Measurements from ENCODE around the gene GPX2. TPM values are rescaled to one million over a fixed set of nuclear protein-coding genes. Genes with fewer than 3 reads are reported as not detected.

Gene GPX2
- total and polyA plus RNA-seq, 2 of the 8 experiments (the other 6 are each of a cell fraction or from before 2014, with no cell fraction given) = 0.30 to 0.89 TPM

- CTCF ChIA-PET (ENCODE audit: partially characterized antibody) = interaction anchor here (0.6 to 3.4 kb wide), 11 partner anchors 10 to 70 kb away, joined by 3 to 25 read pairs (median 4); no protein-coding TSS in a partner anchor
These were observed 8.7 kb upstream of the GPX2 start for GRCh38 chr14:64951291-64951690.

More at GRCh38 chr14:64951291-64951690, 8.7 kb upstream of the GPX2 start:
- Histone ChIP-seq H3K4me1 (replicated peaks in 1 of 4; ENCODE audit: control insufficient read depth in 3 of 4, insufficient read depth in 4 of 4, low read length in 3 of 4) (peaks cover 5 to 14% (median 10%) of the 10 kb centered on the region in 4 experiments; a peak in 5 of 7 replicates), H2AFZ (ENCODE audit: low read length) (no peak overlapping the region), H3K23ac (ENCODE audit: insufficient read length) (no peak overlapping the region), H3K79me2 (ENCODE audit: control insufficient read depth in 1 of 2, insufficient read depth in 2 of 2, low read length in 2 of 2) (no peaks in the 10 kb centered on the region), H4K8ac (ENCODE audit: extremely low read depth, insufficient read depth, low read length) (no peak overlapping the region), H4K5ac (ENCODE audit: insufficient read length, low read depth, low read length) (no peak overlapping the region), H4K20me1 (replicated peaks in 1 of 2; ENCODE audit: control insufficient read depth in 1 of 2, insufficient read depth in 2 of 2, low read length in 2 of 2) (peaks cover 0 to 2% of the 10 kb centered on the region in 2 experiments), H3K56ac (replicated peaks; ENCODE audit: insufficient read length, low read depth, low read length) (no peak overlapping the region), H3K14ac (ENCODE audit: insufficient read length) (no peak overlapping the region), H3K23me2 (ENCODE audit: low read depth, low read length) (no peaks in the 10 kb centered on the region), H2BK20ac (ENCODE audit: low read length) (no peak overlapping the region), H3K9ac (replicated peaks in 1 of 4; ENCODE audit: extremely low read depth in 1 of 4, low read depth in 3 of 4, low read length in 3 of 4) (peak overlapping the region in 1 of 4 experiments; percentile 45; a peak in 2 of 7 replicates), H4K91ac (replicated peaks; ENCODE audit: insufficient read length, low read length) (no peak overlapping the region), H3K18ac (ENCODE audit: extremely low read depth, low read length) (no peak overlapping the region), H3K36me3 (ENCODE audit: control insufficient read depth in 2 of 4, insufficient read depth in 4 of 4, low read length in 3 of 4) (peaks cover 5 to 34% (median 12%) of the 10 kb centered on the region in 4 experiments; a peak in 4 of 8 replicates), H3K4me2 (ENCODE audit: insufficient read depth in 1 of 2, low read depth in 2 of 2, low read length in 2 of 2) (no peak overlapping the region), H3K27ac (ENCODE audit: low read depth, low read length) (no peak overlapping the region), H3K9me3 (ENCODE audit: insufficient read depth in 2 of 2, low read depth in 1 of 2, low read length in 1 of 2) (no peaks in the 10 kb centered on the region), H2BK12ac (ENCODE audit: low read depth, low read length) (no peak overlapping the region), H2BK120ac (replicated peaks; ENCODE audit: low read depth, low read length) (no peak overlapping the region), H3K27me3 (replicated peaks in 1 of 4; ENCODE audit: control insufficient read depth in 3 of 4, extremely low read depth in 1 of 4, insufficient read depth in 3 of 4, low read length in 3 of 4) (no peaks in the 10 kb centered on the region), H3K79me1 (ENCODE audit: low read depth, low read length) (no peaks in the 10 kb centered on the region), H3K4ac (replicated peaks; ENCODE audit: insufficient read length, low read depth, low read length) (no peak overlapping the region), H3K4me3 (ENCODE audit: extremely low read depth in 1 of 4, insufficient read depth in 2 of 4, low read depth in 3 of 4, low read length in 4 of 4) (no peak overlapping the region), H2BK5ac (ENCODE audit: low read depth, low read length) (no peak overlapping the region), H2BK15ac (ENCODE audit: low read length) (no peak overlapping the region), H2AK5ac (ENCODE audit: low read depth, low read length) (no peak overlapping the region)
- FAIRE-seq (no peak), DNase-seq (ENCODE audit: low read depth in 1 of 2, low spot score in 2 of 2) (no peak)
- TF ChIP-seq E2F6 (IDR thresholded peaks at IDR 0.05) = no peak
- no peak for TF ChIP-seq SP1 (IDR thresholded peaks at IDR 0.05; ENCODE audit: low read depth, low read length)
- TF ChIP-seq POLR2A (IDR thresholded peaks at IDR 0.05; ENCODE audit: control extremely low read depth in 1 of 2, low read depth in 2 of 2, low read length in 2 of 2) = no peak
- TF ChIP-seq TCF12 (IDR thresholded peaks at IDR 0.05; ENCODE audit: low read depth, low read length) = no peak
- no peak for TF ChIP-seq SRF (IDR thresholded peaks at IDR 0.05; ENCODE audit: low read depth, low read length)
- no peak for TF ChIP-seq GABPA (IDR thresholded peaks at IDR 0.05; ENCODE audit: borderline replicate concordance, insufficient read depth, low read length)
- no peak for TF ChIP-seq SIX5 (IDR thresholded peaks at IDR 0.05; ENCODE audit: low read depth, low read length)
- no peak for TF ChIP-seq BACH1 (IDR thresholded peaks at IDR 0.05; ENCODE audit: low read length)
- no peak for TF ChIP-seq RXRA (IDR thresholded peaks at IDR 0.05; ENCODE audit: insufficient read depth, low read depth, low read length)
- no peak for TF ChIP-seq TAF1 (IDR thresholded peaks at IDR 0.05; ENCODE audit: low read depth, low read length)
- no peak for TF ChIP-seq SAP30 (IDR thresholded peaks at IDR 0.05; ENCODE audit: insufficient read depth, insufficient replicate concordance, low read length)
- 88% methylated on average over 8 of the region's 8 CpGs; no CpG with 5 or more reads in 1 of the 2 experiments for WGBS, 2 experiments (ENCODE audit: extremely low coverage in 1 of 2, insufficient coverage in 1 of 2, insufficient read length in 1 of 2, insufficient replicate concordance in 2 of 2, low coverage in 1 of 2, low lambda C conversion rate in 2 of 2, missing lambda C conversion rate in 1 of 2)
- POLR2A ChIA-PET (ENCODE audit: partially characterized antibody) = interaction anchor here (1.6 kb wide), 1 partner anchor 8 kb away, joined by 6 read pairs; the partner anchor contains the start of gene GPX2
